Mucosa of rectum (tissue), 2 donors: ENCODE measurements around the gene PDZRN3.

ENCODE experiments used
- H3K27ac ChIP-seq, 2 donors: one replicate each; pipeline ENCODE4 v1.7.0; 2013; ENCODE audit warnings: inconsistent platforms in 2 of 2, low read depth in 2 of 2, low read length in 2 of 2
- H3K27me3 ChIP-seq, 2 donors: one replicate each; pipeline ENCODE4 v1.7.0; 2013; ENCODE audit warnings: low read length in 2 of 2; ENCODE audit not compliant: control insufficient read depth in 2 of 2, insufficient read depth in 2 of 2
- H3K36me3 ChIP-seq, 2 donors: one replicate each; pipeline ENCODE4 v1.7.0; 2013; ENCODE audit warnings: low read length in 2 of 2; ENCODE audit not compliant: control insufficient read depth in 2 of 2, insufficient read depth in 2 of 2
- H3K4me1 ChIP-seq, 2 donors: one replicate each; pipeline ENCODE4 v1.7.0; 2013; ENCODE audit warnings: low read length in 2 of 2, mild to moderate bottlenecking in 1 of 2; ENCODE audit not compliant: control insufficient read depth in 2 of 2, insufficient read depth in 2 of 2
- H3K4me3 ChIP-seq, 2 donors: one replicate each; pipeline ENCODE4 v1.7.0; 2013; ENCODE audit warnings: low read length in 2 of 2
- H3K9ac ChIP-seq, 2 donors: one replicate each; pipeline ENCODE4 v1.7.0; 2013; ENCODE audit warnings: low read length in 2 of 2, low read depth in 1 of 2, mild to moderate bottlenecking in 1 of 2
- H3K9me3 ChIP-seq, 2 donors: one replicate each; pipeline ENCODE4 v1.7.0; 2013; ENCODE audit warnings: low read length in 2 of 2; ENCODE audit not compliant: control insufficient read depth in 2 of 2
- donor health status: healthy.
- donor health status: Normal muscosa, but diverticular disease.

Gene PDZRN3

GRCh38 chr3:73657186-73657585 lies 32.4 kb upstream of the PDZRN3 start:
- H3K4me3 ChIP-seq: no peak overlapping the region
- H3K9me3 ChIP-seq: no peaks in the 10 kb centered on the region
- H3K4me1 ChIP-seq: no peaks in the 10 kb centered on the region
- H3K27me3 ChIP-seq: no peaks in the 10 kb centered on the region
- H3K9ac ChIP-seq: no peak overlapping the region
- H3K36me3 ChIP-seq: no peaks in the 10 kb centered on the region
- no peak overlapping the region for H3K27ac ChIP-seq

GRCh38 chr3:73656241-73656890 lies 31.6 kb upstream of the PDZRN3 start:
- no peaks in the 10 kb centered on the region for H3K4me1 ChIP-seq
- H3K36me3 ChIP-seq: no peaks in the 10 kb centered on the region
- H3K4me3 ChIP-seq: no peak overlapping the region
- no peak overlapping the region for H3K9ac ChIP-seq
- no peak overlapping the region for H3K27ac ChIP-seq
- H3K27me3 ChIP-seq: no peaks in the 10 kb centered on the region
- H3K9me3 ChIP-seq: no peaks in the 10 kb centered on the region

DNA sequence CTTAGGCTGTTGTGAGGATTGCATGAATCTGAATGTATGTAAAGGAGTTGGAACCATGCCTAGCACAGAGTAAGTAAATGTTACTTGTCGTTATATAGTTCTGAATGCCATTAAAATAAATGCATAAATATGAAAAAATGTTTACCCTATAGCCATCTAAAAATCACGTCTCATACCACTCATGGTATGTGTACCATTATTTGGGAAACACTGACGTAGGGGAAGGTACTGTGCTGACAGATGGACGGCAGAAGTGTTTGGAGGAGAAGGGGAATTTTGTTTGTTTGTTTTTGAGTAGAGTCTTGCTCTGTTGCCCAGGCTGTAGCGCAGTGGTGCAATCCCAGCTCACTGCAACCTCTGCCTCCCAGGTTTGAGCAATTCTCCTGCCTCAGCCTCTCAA lies 30.5 kb upstream of the PDZRN3 start:
- Histone ChIP-seq H3K4me1 (no peaks in the 10 kb centered on the region), H3K27ac (no peak overlapping the region), H3K9me3 (no peaks in the 10 kb centered on the region), H3K27me3 (no peaks in the 10 kb centered on the region), H3K36me3 (no peaks in the 10 kb centered on the region), H3K9ac (no peak overlapping the region), H3K4me3 (no peak overlapping the region)

- Histone ChIP-seq H3K9me3 (no peaks in the 10 kb centered on the region), H3K36me3 (no peaks in the 10 kb centered on the region), H3K4me3 (no peak overlapping the region), H3K27ac (no peak overlapping the region), H3K27me3 (no peaks in the 10 kb centered on the region), H3K9ac (no peak overlapping the region), H3K4me1 (no peaks in the 10 kb centered on the region)
Measured at GRCh38 chr3:73653877-73654276, 29.1 kb upstream of the PDZRN3 start.

- H3K9me3 ChIP-seq: no peaks in the 10 kb centered on the region
- no peaks in the 10 kb centered on the region for H3K4me1 ChIP-seq
- no peak overlapping the region for H3K9ac ChIP-seq
- no peaks in the 10 kb centered on the region for H3K36me3 ChIP-seq
- no peaks in the 10 kb centered on the region for H3K27me3 ChIP-seq
- no peak overlapping the region for H3K4me3 ChIP-seq
- H3K27ac ChIP-seq: no peak overlapping the region
Measured at GRCh38 chr3:73653351-73653750, 28.6 kb upstream of the PDZRN3 start.

DNA sequence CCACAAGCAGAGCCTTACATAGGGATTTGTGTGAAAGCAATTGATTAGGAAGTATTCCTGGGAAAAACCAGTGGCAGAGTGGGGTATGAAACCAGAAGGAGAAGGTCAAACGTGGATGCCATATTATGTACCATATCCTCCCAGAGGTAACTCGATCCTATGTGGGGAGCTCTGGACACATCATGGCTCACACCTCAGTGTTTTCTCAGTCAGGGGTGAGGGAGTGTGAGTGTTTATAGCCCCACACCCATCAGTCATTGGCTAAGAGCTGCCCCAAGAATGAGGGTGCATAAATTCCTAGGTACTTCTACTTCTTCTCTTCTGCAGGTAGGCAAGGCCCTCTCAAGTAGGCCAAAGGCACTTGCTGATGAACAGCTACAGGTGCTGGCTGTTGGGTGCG lies 28.2 kb upstream of the PDZRN3 start:
- Histone ChIP-seq H3K4me3 (no peak overlapping the region), H3K27ac (no peak overlapping the region), H3K9ac (no peak overlapping the region), H3K36me3 (no peaks in the 10 kb centered on the region), H3K9me3 (no peaks in the 10 kb centered on the region), H3K27me3 (no peaks in the 10 kb centered on the region), H3K4me1 (no peaks in the 10 kb centered on the region)

GRCh38 chr3:73637042-73637441 lies 12.3 kb upstream of the PDZRN3 start:
- no peak overlapping the region for H3K27ac ChIP-seq
- no peaks in the 10 kb centered on the region for H3K4me1 ChIP-seq
- H3K9me3 ChIP-seq: no peaks in the 10 kb centered on the region
- no peaks in the 10 kb centered on the region for H3K36me3 ChIP-seq
- no peak overlapping the region for H3K9ac ChIP-seq
- H3K27me3 ChIP-seq: no peaks in the 10 kb centered on the region
- no peak overlapping the region for H3K4me3 ChIP-seq

DNA sequence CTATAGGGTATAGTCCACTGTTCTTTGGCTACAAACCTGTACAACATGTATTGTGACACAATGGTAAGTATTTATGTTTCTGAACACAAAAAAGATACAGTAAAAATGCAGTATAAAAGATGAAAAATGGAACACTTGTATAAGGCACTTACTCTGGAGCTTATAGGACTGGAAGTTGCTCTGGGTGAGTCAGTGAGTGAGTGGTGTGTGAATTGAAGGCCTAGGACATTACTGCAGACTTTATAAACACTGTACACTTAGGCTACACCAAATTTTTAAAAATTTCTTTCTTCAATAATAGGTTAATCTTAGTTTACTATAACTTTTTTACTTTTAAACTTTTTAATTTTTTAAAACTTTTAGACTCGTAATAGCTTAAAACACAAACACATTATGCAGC lies 10.5 kb upstream of the PDZRN3 start:
- Histone ChIP-seq H3K27me3 (no peaks in the 10 kb centered on the region), H3K36me3 (no peaks in the 10 kb centered on the region), H3K9ac (no peak overlapping the region), H3K4me3 (no peak overlapping the region), H3K9me3 (no peaks in the 10 kb centered on the region), H3K27ac (no peak overlapping the region), H3K4me1 (no peaks in the 10 kb centered on the region)

DNA sequence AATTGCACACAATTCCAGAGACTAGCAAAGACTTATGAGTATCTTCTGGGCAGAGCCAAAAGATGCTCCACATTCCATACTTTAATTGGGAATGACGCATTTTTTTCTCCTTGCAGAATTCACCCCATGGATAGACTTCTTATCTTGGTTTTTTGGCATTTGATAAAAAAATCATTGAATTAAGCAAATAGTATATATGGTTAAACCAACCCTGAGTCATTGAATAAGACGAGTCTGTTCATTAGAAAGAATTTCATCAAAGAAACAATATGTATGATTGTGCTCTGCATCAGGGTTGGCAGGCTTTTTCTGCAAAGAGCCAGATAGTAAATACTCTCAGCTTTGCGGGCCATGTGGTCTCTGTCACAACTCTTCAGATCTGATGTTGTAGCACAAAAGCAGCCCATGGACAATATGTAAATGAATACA lies 9.2 kb upstream of the PDZRN3 start:
- no peaks in the 10 kb centered on the region for H3K27me3 ChIP-seq
- H3K27ac ChIP-seq: no peak overlapping the region
- no peak overlapping the region for H3K4me3 ChIP-seq
- H3K9me3 ChIP-seq: no peaks in the 10 kb centered on the region
- H3K36me3 ChIP-seq: no peaks in the 10 kb centered on the region
- H3K9ac ChIP-seq: no peak overlapping the region
- no peaks in the 10 kb centered on the region for H3K4me1 ChIP-seq

DNA sequence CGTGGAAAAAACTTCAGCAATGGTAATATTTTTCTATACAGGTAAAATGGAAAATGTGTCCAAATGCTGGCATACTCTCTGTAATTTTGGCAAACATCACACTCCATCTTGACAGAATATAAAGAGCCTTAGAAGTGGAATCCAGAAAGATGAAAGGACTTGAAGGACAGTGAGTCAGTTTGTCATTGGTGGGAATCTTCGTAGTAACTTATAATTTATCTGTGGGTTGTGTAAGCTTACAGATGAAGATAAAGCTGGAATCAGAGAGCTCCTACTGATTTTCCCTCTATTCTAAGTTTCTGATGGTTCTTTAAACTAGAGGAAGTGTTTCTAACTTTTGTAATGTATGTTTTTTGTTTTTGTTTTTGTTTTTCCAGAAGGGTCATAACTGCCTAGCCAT lies 8.7 kb upstream of the PDZRN3 start:
- Histone ChIP-seq H3K4me1 (no peaks in the 10 kb centered on the region), H3K4me3 (no peak overlapping the region), H3K9ac (no peak overlapping the region), H3K9me3 (no peaks in the 10 kb centered on the region), H3K36me3 (no peaks in the 10 kb centered on the region), H3K27ac (no peak overlapping the region), H3K27me3 (no peaks in the 10 kb centered on the region)

DNA sequence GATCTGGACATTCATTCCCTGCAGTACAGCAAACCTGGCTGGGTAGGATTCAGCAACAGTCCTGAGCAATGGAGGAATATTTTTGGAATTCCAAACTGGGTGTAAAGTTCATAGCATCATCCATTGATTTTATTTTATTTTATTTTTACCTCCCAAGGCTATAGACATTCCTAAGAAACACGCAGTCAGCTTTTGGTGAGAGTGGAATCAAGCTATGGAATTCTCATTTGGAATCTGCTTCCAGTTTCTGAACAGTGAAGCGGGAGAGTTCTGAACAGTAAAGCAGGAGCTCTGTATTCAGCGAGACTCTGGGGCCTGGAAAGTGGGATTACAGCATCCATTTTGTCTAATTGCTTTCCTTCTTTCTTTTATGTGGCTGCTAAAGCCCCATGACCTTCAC lies 1.4 kb upstream of the PDZRN3 start:
- Histone ChIP-seq H3K4me1 (peaks cover 5 to 10% of the 10 kb centered on the region in 2 donors), H3K27ac (no peak overlapping the region), H3K4me3 (peak overlapping the region; percentile 73 to 76), H3K9me3 (no peaks in the 10 kb centered on the region), H3K27me3 (no peaks in the 10 kb centered on the region), H3K36me3 (no peaks in the 10 kb centered on the region), H3K9ac (no peak overlapping the region)
